HCT116 (cell line): ENCODE measurements around the gene GRIP2. TPM values are rescaled to one million over a fixed set of nuclear protein-coding genes. Genes with fewer than 3 reads are reported as not detected.

Source experiments
- ATAC-seq: fragments of 200-7000 bp; cut with Tn5 transposase; 2 replicates; pipeline ENCODE4 v1.9.1; 2020; ENCODE audit warnings: mild to moderate bottlenecking, moderate library complexity
- BruUV-seq: library from RNA; stranded (reverse); fragments of 400-500 nt; replicated peaks from 2 replicates; lab custom pipeline; 2021; lab: Mats Ljungman, UMichigan
- CTCF ChIA-PET: fragments of 300-600 bp; sonication (Branson Sonifier 250); formaldehyde crosslinking; loops from one replicate; lab custom pipeline; 2021; ENCODE audit warnings: antibody characterized with exemption; lab: Charles Lee
- POLR2A ChIA-PET: fragments of 300-600, 350-600 bp; sonication (Branson Sonifier 250); formaldehyde crosslinking; loops from one replicate; lab custom pipeline; 2021; ENCODE audit warnings: antibody characterized with exemption; lab: Charles Lee
- RAD21 ChIA-PET, 2 experiments: fragments of 300-600 bp; sonication (Branson Sonifier 250); formaldehyde crosslinking; loops; one replicate each; lab custom pipeline; 2023; ENCODE audit warnings: low total read pairs in 2 of 2; ENCODE audit not compliant: uncharacterized antibody in 2 of 2, unreplicated experiment in 2 of 2, low non-redundant PET in 1 of 2; lab: Charles Lee
- DNase-seq: peaks from one replicate; pipeline ENCODE4 v3.0.0-alpha.2; 2010; ENCODE audit warnings: low read depth, low spot score
- H2AFZ ChIP-seq: fragments of 200-600 bp; shearing (Covaris generic), sonication (generic); 2 replicates; pipeline ENCODE4 v1.6.1; 2017; ENCODE audit warnings: low read depth, mixed run types, mixed read lengths, antibody characterized with exemption, low read length; ENCODE audit not compliant: poor library complexity, severe bottlenecking
- H3K27ac ChIP-seq: 2 replicates; pipeline ENCODE4 v1.5.1; 2012; ENCODE audit warnings: low read depth, low read length
- H3K27me3 ChIP-seq: fragments of 200-600 bp; sonication (generic); 2 replicates; pipeline ENCODE4 v1.6.1; 2016; ENCODE audit warnings: mixed run types, low read length, mixed read lengths; ENCODE audit not compliant: insufficient read depth
- H3K36me3 ChIP-seq, 2 experiments: fragments of 200-500 bp in 1 of 2; fragments of 200-600 bp in 1 of 2; sonication (Bioruptor generic) in 1 of 2; sonication (generic) in 1 of 2; 2 replicates each; pipeline versions ENCODE4 v1.5.1 to v1.6.1; 2014 to 2016; ENCODE audit warnings: low read length in 2 of 2, inconsistent platforms in 1 of 2, mixed read lengths in 1 of 2, mixed run types in 1 of 2; ENCODE audit not compliant: insufficient read depth in 2 of 2, control insufficient read depth in 1 of 2
- H3K4me1 ChIP-seq, 2 experiments: fragments of 200-600 bp in 1 of 2; sonication (generic) in 1 of 2; 2 replicates each; pipeline versions ENCODE4 v1.5.1 to v1.6.1; 2012 to 2017; ENCODE audit warnings: low read length in 2 of 2, inconsistent platforms in 1 of 2, mild to moderate bottlenecking in 1 of 2, mixed read lengths in 1 of 2, mixed run types in 1 of 2, moderate library complexity in 1 of 2; ENCODE audit not compliant: insufficient read depth in 2 of 2, control insufficient read depth in 1 of 2
- H3K4me2 ChIP-seq: fragments of 200-600 bp; sonication (generic); 2 replicates; pipeline ENCODE4 v1.6.1; 2017; ENCODE audit warnings: mixed run types, low read length, mixed read lengths
- H3K4me3 ChIP-seq, 2 experiments: fragments of 200-600 bp in 1 of 2; sonication (generic) in 1 of 2; replicated peaks in 1 of 2; 2 replicates each; pipeline ENCODE4 v1.5.1; 2011 to 2016; ENCODE audit warnings: low read length in 2 of 2, control low read depth in 1 of 2, low read depth in 1 of 2, mild to moderate bottlenecking in 1 of 2, mixed read lengths in 1 of 2, mixed run types in 1 of 2
- H3K79me2 ChIP-seq: fragments of 200-600 bp; sonication (generic); 2 replicates; pipeline ENCODE4 v1.6.1; 2017; ENCODE audit warnings: mild to moderate bottlenecking, mixed run types, low read length, moderate library complexity, mixed read lengths; ENCODE audit not compliant: insufficient read depth
- H3K9ac ChIP-seq: fragments of 200-600 bp; sonication (generic); 2 replicates; pipeline ENCODE4 v1.6.1; 2016; ENCODE audit warnings: low read length, mixed read lengths
- H3K9me2 ChIP-seq: fragments of 200-600 bp; sonication (generic), shearing (Covaris generic); 2 replicates; pipeline ENCODE4 v1.6.1; 2017; ENCODE audit warnings: mixed run types, mild to moderate bottlenecking, moderate library complexity; ENCODE audit not compliant: insufficient read depth
- H3K9me3 ChIP-seq, 2 experiments: fragments of 200-500 bp in 1 of 2; fragments of 200-600 bp in 1 of 2; sonication (Bioruptor generic) in 1 of 2; sonication (generic) in 1 of 2; 2 replicates each; pipeline ENCODE4 v1.6.1; 2014 to 2017; ENCODE audit warnings: low read length in 2 of 2, mixed read lengths in 2 of 2, inconsistent platforms in 1 of 2, low read depth in 1 of 2, mild to moderate bottlenecking in 1 of 2, mixed run types in 1 of 2, moderate library complexity in 1 of 2; ENCODE audit not compliant: control insufficient read depth in 1 of 2, insufficient read depth in 1 of 2
- H4K20me1 ChIP-seq: fragments of 200-600 bp; sonication (generic), shearing (Covaris generic); 2 replicates; pipeline ENCODE4 v1.6.1; 2017; ENCODE audit warnings: mixed run types, mild to moderate bottlenecking, moderate library complexity; ENCODE audit not compliant: insufficient read depth
- ATF3 ChIP-seq: IDR thresholded peaks from 2 replicates; pipeline ENCODE4 v1.6.1; 2012
- CBX3 ChIP-seq: IDR thresholded peaks from 2 replicates; pipeline ENCODE4 v1.6.1; 2012; ENCODE audit warnings: low read depth
- CEBPB ChIP-seq: IDR thresholded peaks from 2 replicates; pipeline ENCODE4 v1.6.1; 2012; ENCODE audit warnings: low read depth
- ELF1 ChIP-seq: IDR thresholded peaks from 2 replicates; pipeline ENCODE4 v1.6.1; 2012; ENCODE audit warnings: low read depth, borderline replicate concordance
- FOSL1 ChIP-seq: IDR thresholded peaks from 2 replicates; pipeline ENCODE4 v1.6.1; 2012; ENCODE audit warnings: low read depth
- JUND ChIP-seq: IDR thresholded peaks from 2 replicates; pipeline ENCODE4 v1.6.1; 2012
- MAX ChIP-seq: IDR thresholded peaks from 2 replicates; pipeline ENCODE4 v1.6.1; 2012
- POLR2A ChIP-seq: IDR thresholded peaks from 2 replicates; pipeline ENCODE4 v1.7.0; 2011; ENCODE audit warnings: borderline replicate concordance; ENCODE audit not compliant: insufficient read depth, insufficient read length; ENCODE audit errors: extremely low read depth
- REST ChIP-seq: IDR thresholded peaks from 2 replicates; pipeline ENCODE4 v1.6.1; 2012; ENCODE audit warnings: low read depth
- SIN3A ChIP-seq: IDR thresholded peaks from 2 replicates; pipeline ENCODE4 v1.6.1; 2012; ENCODE audit warnings: low read depth
- SRF ChIP-seq: IDR thresholded peaks from 2 replicates; pipeline ENCODE4 v1.6.1; 2012; ENCODE audit warnings: low read depth
- TCF7L2 ChIP-seq: IDR thresholded peaks from 2 replicates; pipeline ENCODE4 v1.7.0; 2011; ENCODE audit warnings: borderline replicate concordance, inconsistent platforms; ENCODE audit not compliant: insufficient read depth, insufficient read length; ENCODE audit errors: extremely low read depth
- ZBTB33 ChIP-seq: IDR thresholded peaks from 2 replicates; pipeline ENCODE4 v1.6.1; 2011; ENCODE audit warnings: mild to moderate bottlenecking, low read length, moderate library complexity; ENCODE audit not compliant: insufficient replicate concordance; ENCODE audit errors: extremely low read depth
- ZFX ChIP-seq: fragments of 450-650 bp; IDR thresholded peaks from 2 replicates; pipeline ENCODE4 v1.6.1; 2017
- ZNF274 ChIP-seq: fragments of 200-500 bp; sonication (Bioruptor generic); IDR thresholded peaks from 2 replicates; pipeline ENCODE4 v1.6.1; 2014; ENCODE audit warnings: mild to moderate bottlenecking, low read depth, low read length, inconsistent platforms
- intact Hi-C: fragments of 100-400 bp; cut with micrococcal nuclease; formaldehyde crosslinking; loops from 2 replicates; pipeline ENCODE4 v1.10.0; 2022
- total RNA-seq: library from RNA; stranded (reverse); gene quantifications from one replicate; pipeline ENCODE4 v1.2.1, GENCODE V29; 2021; ENCODE audit not compliant: unreplicated experiment

GRIP2 gene
- total RNA-seq, 1 experiment from 2014 or later: 0.34 TPM

- TF ChIP-seq ZBTB33 (no peak), POLR2A (no peak), SIN3A (no peak), SRF (no peak), JUND (no peak), ELF1 (no peak), ATF3 (no peak), MAX (no peak)
Measured at GRCh38 chr3:14545251-14545635, 5.1 kb upstream of the GRIP2 start (continued).

- Histone ChIP-seq H2AFZ (no peak overlapping the region), H4K20me1 (no peaks in the 10 kb centered on the region), H3K4me3 (no peak overlapping the region), H3K9me2 (no peaks in the 10 kb centered on the region), H3K36me3 (no peaks in the 10 kb centered on the region), H3K9me3 (no peaks in the 10 kb centered on the region), H3K4me1 (peaks cover 0 to 11% of the 10 kb centered on the region in 2 experiments; a peak in 2 of 4 replicates), H3K79me2 (no peaks in the 10 kb centered on the region), H3K27ac (no peak overlapping the region), H3K27me3 (no peaks in the 10 kb centered on the region), H3K4me2 (no peak overlapping the region), H3K9ac (no peak overlapping the region)
- TF ChIP-seq ELF1 (no peak), ZFX (no peak), REST (no peak), TCF7L2 (no peak), MAX (no peak), ZNF274 (no peak), CEBPB (no peak), FOSL1 (no peak), JUND (no peak), CBX3 (no peak)
- CTCF ChIA-PET: no interaction called here
- intact Hi-C loops: no loop called here
- RAD21 ChIA-PET: no interaction called here
- ATAC-seq (no peak), DNase-seq (no peak)
- BruUV-seq: no TSS peak
- POLR2A ChIA-PET: no interaction called here
Measured at GRCh38 chr3:14544282-14545250, 4.4 kb upstream of the GRIP2 start.
